Lower lobe of right lung (tissue), 2 donors: ENCODE data around the gene HNRNPA1L2. TPM values are rescaled to one million over a fixed set of nuclear protein-coding genes. Genes with fewer than 3 reads are reported as not detected.

ENCODE experiments used
- ATAC-seq, 2 donors: fragments of 200-7000 bp; cut with Tn5 transposase; one replicate each; pipeline ENCODE4 v1.9.1; 2020 to 2022; ENCODE audit warnings: mild to moderate bottlenecking in 2 of 2, moderate library complexity in 2 of 2
- DNase-seq: peaks from one replicate; pipeline ENCODE4 v3.0.0-alpha.2; 2020
- H3K27ac ChIP-seq: fragments of 200-600 bp; one replicate; pipeline ENCODE4 v1.8.0; 2022
- H3K27me3 ChIP-seq: fragments of 200-600 bp; one replicate; pipeline ENCODE4 v1.8.0; 2022; ENCODE audit warnings: low read depth
- H3K36me3 ChIP-seq: fragments of 200-600 bp; one replicate; pipeline ENCODE4 v1.8.0; 2022; ENCODE audit warnings: mild to moderate bottlenecking
- H3K4me1 ChIP-seq: fragments of 200-600 bp; one replicate; pipeline ENCODE4 v1.8.0; 2022
- H3K4me3 ChIP-seq: fragments of 200-600 bp; one replicate; pipeline ENCODE4 v1.8.0; 2022; ENCODE audit warnings: mild to moderate bottlenecking
- H3K9me3 ChIP-seq: fragments of 200-600 bp; one replicate; pipeline ENCODE4 v1.8.0; 2022
- intact Hi-C: fragments of 100-400 bp; cut with DNase I; formaldehyde crosslinking; loops from one replicate; pipeline ENCODE4 v1.11.0; 2022
- total RNA-seq: library from RNA; stranded (reverse); fragmentation: NEBNext Ultra II Directional; extraction: Animal tissue kit (Norgen Biotek cat#: 25700); gene quantifications from one replicate; pipeline ENCODE4 v1.2.1, GENCODE V29; 2021
- TF ChIP-seq, protein P1 (sequence below): fragments of 200-600 bp; IDR thresholded peaks from one replicate; pipeline ENCODE4 v1.8.0; 2022; ENCODE audit warnings: antibody characterized with exemption, mild to moderate bottlenecking
- donor health status: DM: no; HTN: yes; CAD: no; lungs with severe emphysema.

The HNRNPA1L2 gene
- total RNA-seq, 1 donor from 2014 or later: 5.7 TPM

DNA sequence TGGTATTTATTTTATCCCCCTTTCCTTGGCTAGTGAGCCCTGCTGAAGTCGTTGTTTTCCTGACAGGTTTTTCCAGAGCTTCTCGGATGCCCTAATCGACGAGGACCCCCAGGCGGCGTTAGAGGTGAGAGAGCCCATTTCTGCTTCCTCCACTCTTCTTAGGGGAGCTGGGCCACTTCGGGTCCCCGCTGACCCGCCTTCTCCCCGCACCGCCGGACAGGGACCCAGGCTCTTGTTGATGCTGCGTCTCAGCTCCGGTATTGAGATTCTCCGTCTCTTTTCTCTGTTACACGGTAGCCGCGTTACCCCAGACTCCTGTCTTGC is 10.7 kb downstream of the HNRNPA1L2 start:
- Histone ChIP-seq H3K27ac (peak overlapping the region; percentile 99), H3K36me3 (peaks cover 19% of the 10 kb centered on the region), H3K27me3 (no peaks in the 10 kb centered on the region), H3K4me1 (peaks cover 31% of the 10 kb centered on the region), H3K9me3 (no peaks in the 10 kb centered on the region), H3K4me3 (peak overlapping the region; percentile 91)
- intact Hi-C loops: no loop called here
- DNase-seq (no peak), ATAC-seq (peak; percentile 35 to 43)
- TF ChIP-seq, protein P1, sequence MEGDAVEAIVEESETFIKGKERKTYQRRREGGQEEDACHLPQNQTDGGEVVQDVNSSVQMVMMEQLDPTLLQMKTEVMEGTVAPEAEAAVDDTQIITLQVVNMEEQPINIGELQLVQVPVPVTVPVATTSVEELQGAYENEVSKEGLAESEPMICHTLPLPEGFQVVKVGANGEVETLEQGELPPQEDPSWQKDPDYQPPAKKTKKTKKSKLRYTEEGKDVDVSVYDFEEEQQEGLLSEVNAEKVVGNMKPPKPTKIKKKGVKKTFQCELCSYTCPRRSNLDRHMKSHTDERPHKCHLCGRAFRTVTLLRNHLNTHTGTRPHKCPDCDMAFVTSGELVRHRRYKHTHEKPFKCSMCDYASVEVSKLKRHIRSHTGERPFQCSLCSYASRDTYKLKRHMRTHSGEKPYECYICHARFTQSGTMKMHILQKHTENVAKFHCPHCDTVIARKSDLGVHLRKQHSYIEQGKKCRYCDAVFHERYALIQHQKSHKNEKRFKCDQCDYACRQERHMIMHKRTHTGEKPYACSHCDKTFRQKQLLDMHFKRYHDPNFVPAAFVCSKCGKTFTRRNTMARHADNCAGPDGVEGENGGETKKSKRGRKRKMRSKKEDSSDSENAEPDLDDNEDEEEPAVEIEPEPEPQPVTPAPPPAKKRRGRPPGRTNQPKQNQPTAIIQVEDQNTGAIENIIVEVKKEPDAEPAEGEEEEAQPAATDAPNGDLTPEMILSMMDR: no peak

GRCh38 chr13:52659340-52659739 is 17.1 kb downstream of the HNRNPA1L2 start:
- TF ChIP-seq, protein P1: no peak
- H3K9me3 ChIP-seq: no peaks in the 10 kb centered on the region
- H3K36me3 ChIP-seq: peaks cover 71% of the 10 kb centered on the region
- peaks cover 12% of the 10 kb centered on the region for H3K4me1 ChIP-seq
- intact Hi-C loops: no loop called here
- H3K4me3 ChIP-seq: no peak overlapping the region
- H3K27ac ChIP-seq: no peak overlapping the region
- DNase-seq: no peak
- no peak for ATAC-seq
- no peaks in the 10 kb centered on the region for H3K27me3 ChIP-seq

GRCh38 chr13:52664272-52664671 is 22.0 kb downstream of the HNRNPA1L2 start:
- ATAC-seq (no peak), DNase-seq (no peak)
- Histone ChIP-seq H3K36me3 (peaks cover 99% of the 10 kb centered on the region), H3K27me3 (no peaks in the 10 kb centered on the region), H3K9me3 (no peaks in the 10 kb centered on the region), H3K27ac (no peak overlapping the region), H3K4me3 (no peak overlapping the region), H3K4me1 (no peaks in the 10 kb centered on the region)
- intact Hi-C loops: no loop called here
- TF ChIP-seq, protein P1: no peak

DNA sequence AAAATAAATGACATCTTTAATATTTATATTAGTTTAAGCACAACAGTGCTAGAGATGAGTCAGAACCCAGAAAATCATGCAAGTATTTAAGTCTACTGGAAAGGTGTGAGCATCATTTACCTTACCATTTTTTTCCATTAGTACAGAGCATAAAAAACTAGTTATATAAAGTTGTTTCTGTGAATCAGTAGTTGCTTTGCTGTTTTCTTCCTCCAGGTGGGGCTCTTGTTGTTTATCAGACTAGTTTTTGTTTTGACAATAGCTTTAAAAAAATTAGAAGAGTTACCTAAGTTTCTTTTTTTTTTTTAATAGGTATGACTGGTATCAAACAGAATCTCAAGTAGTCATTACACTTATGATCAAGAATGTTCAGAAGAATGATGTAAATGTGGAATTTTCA is 23.1 kb downstream of the HNRNPA1L2 start:
- H3K4me1 ChIP-seq: no peaks in the 10 kb centered on the region
- peaks cover 97% of the 10 kb centered on the region for H3K36me3 ChIP-seq
- H3K9me3 ChIP-seq: no peaks in the 10 kb centered on the region
- H3K27me3 ChIP-seq: no peaks in the 10 kb centered on the region
- ATAC-seq: no peak
- DNase-seq: no peak
- TF ChIP-seq, protein P1: peak; percentile 32
- intact Hi-C loops: no loop called here
- H3K27ac ChIP-seq: no peak overlapping the region
- no peak overlapping the region for H3K4me3 ChIP-seq

DNA sequence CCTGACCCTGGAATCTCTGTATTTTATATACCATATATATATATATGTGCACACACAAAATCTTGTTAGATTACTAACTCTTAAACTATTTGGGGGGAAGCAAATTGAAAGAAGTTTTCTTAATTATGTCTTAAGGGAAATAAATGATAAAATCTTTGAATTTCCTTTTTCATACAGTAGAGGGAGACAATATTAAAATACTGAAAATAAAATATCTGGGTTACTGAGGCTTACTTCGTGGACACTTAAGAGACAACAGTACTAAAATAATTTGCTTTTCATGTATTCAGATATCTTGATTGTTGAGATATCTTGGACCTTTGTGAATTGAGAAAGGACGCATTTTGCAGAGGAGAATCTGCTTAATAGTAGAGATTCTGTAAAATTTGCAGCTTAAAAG is 27.4 kb downstream of the HNRNPA1L2 start:
- Histone ChIP-seq H3K4me1 (peaks cover 5% of the 10 kb centered on the region), H3K27ac (no peak overlapping the region), H3K4me3 (no peak overlapping the region), H3K27me3 (no peaks in the 10 kb centered on the region), H3K9me3 (no peaks in the 10 kb centered on the region), H3K36me3 (peaks cover 76% of the 10 kb centered on the region)
- DNase-seq (no peak), ATAC-seq (no peak)
- intact Hi-C loops: no loop called here
- TF ChIP-seq, protein P1: no peak

DNA sequence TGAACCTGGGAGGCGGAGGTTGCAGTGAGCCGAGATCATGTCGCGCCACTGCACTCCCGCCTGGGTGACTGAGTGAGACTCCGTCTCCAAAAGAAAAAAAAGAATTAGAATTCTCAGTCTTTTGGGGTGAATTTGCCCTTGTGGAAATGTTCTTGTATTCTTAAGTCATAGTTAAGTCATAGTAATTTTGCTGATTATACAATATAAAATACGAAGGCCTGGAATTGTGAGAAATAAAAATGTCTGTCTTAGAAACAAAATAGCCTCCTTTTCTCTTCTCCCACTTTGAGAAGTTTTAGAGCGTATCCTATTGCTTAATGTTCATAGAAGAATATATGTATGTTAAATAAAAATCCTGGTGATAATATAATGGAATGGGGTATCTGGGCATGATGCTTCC is 28.5 kb downstream of the HNRNPA1L2 start:
- no peak for ATAC-seq
- TF ChIP-seq, protein P1: no peak
- no peak for DNase-seq
- Histone ChIP-seq H3K4me1 (peaks cover 5% of the 10 kb centered on the region), H3K4me3 (no peak overlapping the region), H3K27ac (no peak overlapping the region), H3K27me3 (no peaks in the 10 kb centered on the region), H3K36me3 (peaks cover 76% of the 10 kb centered on the region), H3K9me3 (no peaks in the 10 kb centered on the region)
- intact Hi-C loops: no loop called here
